Anterior cingulate cortex (tissue), 58 donors: Measurements from ENCODE around the gene ADCK2.
"Not testable (repeated sequence)": the region's sequence is repeated elsewhere in the genome, so short reads cannot be mapped to it uniquely, and the experiment has no call there.

Experiments
- DNase-seq, 58 donors: peaks; one replicate each; lab custom pipeline; 2025; lab: John Stamatoyannopoulos, UW

The ADCK2 gene

DNA sequence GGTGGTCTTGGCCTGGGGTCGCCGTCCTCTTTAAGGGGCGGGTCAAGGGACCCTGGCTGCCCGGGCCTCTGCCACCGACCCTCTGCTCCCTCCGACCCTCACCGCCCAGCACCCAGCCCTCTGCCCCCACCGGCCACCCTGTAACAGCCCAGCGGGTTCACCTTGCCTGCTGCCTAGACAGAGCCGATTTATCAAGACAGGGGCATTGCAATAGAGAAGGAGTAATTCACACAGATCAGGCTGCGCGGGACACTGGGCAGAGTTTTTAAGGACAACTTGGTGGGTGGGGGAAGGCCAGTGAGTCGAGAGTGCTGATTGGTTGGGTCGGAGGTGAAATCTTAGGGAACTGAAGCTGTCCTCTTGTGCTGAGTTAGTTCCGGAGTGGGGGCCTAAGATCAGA, 779 bp upstream of the ADCK2 start:
- no peak for DNase-seq

DNA sequence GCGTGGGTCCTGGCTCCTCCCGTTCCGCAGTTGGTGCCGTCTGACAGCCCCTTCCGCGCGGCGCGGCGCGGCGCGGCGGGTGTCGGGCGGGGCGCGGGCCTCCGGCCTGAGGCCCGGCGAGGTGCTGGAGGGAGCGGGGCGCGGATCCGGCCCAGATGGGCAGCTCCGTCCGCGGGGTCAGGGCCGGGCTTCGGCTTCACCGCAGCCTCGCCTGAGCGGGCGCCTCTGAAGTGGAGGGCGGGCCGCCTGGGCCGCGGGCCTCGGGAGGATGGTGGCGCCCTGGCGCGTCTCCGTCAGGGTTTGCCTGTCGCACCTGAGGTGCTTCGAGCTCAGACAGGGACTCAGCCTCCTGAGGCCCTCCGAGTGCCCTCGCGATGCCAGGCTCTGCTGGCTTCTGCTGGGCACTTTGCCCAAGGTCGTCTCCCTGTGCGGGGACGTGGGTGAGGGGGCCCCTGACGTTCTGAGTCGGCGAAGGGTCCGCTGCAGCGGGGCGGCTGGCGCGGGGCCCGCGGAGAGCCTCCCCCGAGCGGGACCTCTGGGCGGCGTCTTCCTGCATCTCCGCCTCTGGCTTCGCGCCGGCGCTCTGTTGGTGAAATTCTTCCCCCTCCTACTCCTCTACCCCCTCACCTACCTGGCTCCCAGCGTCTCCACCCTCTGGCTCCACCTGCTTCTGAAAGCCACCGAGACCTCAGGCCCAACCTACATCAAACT, 473 bp downstream of the ADCK2 start:
- peak in 24 of 58 donors; percentile 7 to 75 (median 56) for DNase-seq

DNA sequence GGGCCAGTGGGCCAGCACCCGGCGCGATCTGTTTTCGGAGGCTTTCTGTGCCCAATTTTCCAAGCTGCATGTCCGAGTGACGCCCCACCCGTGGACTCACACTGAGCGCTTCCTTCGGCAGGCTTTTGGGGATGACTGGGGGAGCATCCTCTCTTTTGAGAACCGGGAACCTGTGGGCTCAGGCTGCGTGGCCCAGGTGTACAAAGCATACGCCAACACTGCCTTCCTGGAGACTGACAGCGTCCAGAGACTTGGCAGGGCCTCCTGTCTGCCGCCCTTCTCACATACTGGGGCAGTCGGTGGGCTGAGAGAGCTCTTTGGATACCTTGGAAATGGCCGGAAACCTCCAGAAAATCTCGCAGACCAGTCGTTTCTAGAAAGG, 1.0 kb downstream of the ADCK2 start:
- DNase-seq = peak in 11 of 58 donors; percentile 8 to 63 (median 34)

DNA sequence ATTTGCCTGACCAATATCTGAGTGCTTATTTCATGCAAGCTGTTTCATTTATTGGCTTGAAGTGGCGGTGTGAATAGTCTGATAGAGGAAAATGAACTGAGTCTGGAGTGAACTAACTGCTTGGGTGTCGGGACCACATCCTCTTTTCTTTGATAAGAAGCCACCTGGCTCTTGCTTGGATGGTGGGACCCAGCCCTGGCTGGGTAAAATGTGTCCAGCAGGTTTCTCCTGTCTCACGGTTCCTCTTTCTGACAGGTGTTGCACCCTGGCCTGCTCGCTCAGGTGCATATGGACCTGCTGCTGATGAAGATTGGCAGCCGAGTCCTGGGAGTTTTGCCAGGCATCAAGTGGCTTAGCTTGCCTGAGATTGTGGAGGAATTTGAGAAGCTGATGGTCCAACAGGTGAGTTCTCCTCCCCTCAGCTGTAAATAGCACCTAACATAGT, 1.6 kb downstream of the ADCK2 start:
- DNase-seq = peak in 2 of 58 donors; percentile 5 to 16

DNA sequence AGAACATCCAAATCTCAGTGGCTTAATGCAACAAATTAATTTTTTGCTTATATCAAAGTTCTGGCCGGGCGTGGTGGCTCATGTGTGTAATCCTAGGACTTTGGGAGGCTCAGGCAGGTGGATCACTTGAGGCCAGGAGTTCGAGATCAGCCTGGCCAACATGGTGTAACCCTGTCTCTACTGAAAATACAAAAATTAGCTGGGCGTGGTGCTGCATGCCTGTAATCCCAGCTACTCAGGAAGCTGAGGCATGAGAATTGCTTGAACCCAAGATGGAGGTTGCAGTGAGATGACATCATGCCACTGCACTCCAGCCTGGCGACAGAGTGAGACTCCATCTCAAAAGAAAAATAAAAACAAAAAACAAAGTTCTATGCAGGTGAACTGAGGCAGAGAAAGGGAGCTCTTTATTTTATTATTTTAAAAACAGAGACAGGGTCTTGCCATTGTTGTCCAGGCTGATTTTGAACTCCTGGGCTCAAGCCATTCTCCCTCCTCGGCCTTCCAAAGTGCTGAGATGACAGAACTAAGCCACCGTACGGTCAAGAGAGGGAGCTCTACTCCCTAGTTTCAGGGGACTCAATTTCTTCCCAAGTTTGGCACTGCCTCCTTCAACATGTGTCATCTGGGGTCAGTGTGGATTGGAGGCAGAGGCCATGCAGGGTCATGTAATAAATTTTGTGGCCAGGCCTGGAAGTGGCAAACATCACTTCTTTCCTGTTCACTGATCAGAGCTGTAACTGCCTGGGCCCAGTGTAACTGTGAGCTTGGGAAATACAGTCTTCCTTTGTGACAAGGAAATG, 2.4 kb downstream of the ADCK2 start:
- DNase-seq = peak in 34 of 58 donors; percentile 9 to 73 (median 27)

DNA sequence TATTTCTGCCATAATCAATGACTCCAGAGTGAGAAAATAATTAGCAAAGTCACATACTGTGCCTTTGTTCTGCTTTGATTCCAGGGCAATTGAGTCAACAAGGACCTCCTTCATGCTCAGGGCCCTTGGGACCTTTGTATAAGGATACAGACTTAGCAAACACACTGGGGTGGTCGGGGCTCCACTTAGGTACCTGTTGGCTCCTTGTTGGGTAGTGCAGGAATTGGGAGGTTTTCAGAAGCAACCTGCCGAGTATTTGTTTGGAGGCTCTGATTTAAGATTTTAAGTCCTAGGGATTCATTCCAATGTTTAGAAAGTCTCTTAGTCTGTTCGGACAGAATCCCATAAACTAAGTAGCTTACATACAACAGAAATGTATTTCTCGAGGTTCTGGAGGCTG, 3.0 kb downstream of the ADCK2 start:
- no peak for DNase-seq

DNA sequence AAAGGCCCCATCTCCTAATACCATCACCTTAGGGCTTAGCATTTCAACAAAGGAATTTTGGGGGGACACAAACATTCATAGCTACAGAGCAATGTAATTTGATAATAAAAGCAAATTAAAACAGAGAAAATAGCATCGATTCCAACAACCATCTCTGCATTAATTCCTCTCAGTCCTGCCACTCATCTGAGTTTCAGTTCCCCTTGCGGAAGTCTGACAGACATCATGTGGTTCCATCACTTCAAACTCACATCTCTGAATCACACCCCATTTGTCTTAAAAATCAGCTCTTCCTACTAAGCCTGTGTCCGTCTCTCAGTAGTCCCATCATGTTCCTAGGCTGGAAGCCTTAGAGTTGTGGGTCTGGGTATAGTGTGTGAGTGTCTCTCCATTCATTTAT, 3.6 kb downstream of the ADCK2 start:
- peak in 1 of 58 donors; percentile 17 for DNase-seq

DNA sequence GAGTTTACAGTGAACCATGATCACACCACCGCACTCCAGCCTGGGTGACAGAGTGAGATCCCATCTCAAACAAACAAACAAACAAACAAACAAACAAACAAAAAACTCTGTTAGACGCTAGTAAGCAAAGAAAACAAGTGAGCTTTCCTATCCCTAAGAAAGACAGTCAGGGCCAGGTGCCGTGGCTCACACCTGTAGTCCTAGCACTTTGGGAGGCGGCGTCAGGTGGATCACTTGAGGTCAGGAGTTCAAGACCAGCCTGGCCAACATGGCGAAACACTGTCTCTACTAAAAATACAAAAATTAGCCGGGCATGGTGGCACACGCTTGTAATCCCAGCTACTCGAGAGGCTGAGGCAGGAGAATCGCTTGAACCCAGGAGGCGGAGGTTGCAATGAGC, 4.2 kb downstream of the ADCK2 start:
- DNase-seq = not testable (repeated sequence)

DNA sequence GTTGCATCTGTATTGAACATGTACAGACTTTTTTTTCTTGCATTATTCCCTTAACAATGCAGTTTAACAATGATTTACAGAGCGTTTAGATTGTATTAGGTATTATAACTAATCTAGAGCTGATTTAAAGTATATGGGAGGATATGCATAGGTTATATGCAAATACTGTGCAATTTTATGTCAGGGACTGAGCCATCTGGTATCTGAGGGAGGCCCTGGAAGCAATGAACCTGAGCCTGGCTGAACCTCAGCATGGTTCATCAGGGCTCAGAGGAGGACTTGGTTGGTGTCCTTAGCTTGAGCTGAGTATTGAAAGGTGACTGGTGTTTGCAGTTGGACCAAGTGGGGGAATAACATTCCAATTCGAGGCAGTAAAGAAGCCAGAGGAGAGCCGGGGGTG, 4.8 kb downstream of the ADCK2 start:
- no peak for DNase-seq

DNA sequence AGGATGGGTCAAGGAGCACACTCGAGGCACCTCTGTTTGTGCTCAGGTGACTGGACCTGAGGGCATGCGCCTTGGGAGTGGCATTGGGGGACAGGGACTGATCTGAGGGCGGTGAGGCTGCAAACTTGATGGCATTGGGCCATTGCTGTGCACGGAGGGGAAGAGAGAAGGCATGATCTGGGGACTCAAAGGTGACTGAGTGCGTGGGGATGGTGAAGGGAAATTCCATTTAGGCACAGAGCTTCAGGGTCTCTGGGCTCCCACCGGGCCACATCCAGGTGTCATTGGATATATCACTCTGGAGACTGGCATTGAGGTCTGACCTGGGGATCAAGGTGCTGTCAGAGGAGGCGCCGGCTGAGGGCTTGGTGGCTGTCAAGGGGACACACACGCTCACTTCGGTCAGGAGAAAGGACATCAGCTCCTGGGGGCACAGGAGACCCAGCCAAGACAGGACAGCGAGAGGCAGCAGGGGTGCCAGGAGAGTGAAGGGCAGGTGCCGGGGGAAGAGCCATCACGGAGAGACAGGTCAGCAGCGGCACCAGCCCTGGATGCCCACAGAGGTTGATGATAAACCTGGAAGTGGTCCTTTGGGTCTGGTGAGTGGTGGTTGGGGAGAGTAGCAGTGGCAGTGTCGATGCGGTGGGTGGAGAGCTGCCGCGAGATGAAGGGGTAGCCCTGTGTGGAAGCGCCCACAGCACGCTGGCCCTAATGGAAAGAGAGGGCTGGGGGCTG, 5.5 kb downstream of the ADCK2 start:
- DNase-seq = no peak

DNA sequence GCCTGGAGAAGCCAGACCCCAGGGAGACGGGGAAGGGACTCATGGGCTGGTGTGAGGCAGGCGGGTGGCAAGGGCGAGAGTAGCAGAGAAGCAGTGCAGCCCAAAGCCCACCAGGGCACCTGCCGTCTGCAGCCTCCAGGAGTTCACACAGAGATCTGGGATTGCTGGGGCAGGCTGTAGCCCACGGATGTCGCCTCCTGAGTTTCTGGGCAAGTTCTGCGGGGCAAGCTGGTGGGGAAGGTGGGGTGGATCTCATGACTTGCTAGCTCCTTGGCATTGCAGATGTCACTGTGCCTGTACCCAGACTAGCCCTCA, 6.0 kb downstream of the ADCK2 start:
- DNase-seq = no peak

DNA sequence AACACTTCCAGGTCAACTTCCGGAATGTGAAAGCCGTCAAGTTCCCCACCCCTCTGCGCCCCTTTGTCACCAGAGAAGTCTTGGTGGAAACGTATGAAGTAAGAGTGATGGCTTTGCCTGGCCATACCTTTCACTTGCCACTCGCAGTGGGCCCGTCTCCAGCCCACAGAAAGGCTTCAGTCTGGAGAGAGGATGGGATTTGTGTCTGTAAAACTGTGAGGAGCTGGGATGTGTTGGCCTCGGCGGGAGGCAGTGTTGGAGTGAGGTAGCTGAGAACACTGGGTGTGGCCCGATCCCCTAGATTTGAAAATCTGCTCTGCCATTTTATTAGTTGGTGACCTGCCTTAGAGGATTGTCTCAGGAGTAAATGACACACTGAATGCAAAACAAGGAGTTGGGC, 6.4 kb downstream of the ADCK2 start:
- no peak for DNase-seq

DNA sequence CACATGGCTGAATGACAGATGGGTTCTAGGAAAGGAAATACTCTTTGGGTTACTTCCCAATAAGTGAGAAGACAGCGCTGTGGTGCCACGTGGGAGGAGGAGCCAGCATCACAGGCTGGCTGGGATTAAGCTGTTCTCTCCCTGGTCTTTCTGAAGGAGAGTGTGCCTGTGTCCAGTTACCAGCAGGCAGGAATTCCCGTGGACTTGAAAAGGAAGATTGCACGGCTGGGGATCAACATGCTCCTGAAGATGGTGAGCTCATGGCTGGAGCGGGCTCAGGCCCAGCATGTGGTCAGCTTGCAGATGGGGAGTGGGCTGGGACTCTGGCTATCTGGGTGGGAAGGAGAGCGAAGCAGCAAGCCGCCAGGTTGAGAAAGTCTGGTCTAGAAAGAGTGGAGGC, 8.1 kb downstream of the ADCK2 start:
- no peak for DNase-seq

DNA sequence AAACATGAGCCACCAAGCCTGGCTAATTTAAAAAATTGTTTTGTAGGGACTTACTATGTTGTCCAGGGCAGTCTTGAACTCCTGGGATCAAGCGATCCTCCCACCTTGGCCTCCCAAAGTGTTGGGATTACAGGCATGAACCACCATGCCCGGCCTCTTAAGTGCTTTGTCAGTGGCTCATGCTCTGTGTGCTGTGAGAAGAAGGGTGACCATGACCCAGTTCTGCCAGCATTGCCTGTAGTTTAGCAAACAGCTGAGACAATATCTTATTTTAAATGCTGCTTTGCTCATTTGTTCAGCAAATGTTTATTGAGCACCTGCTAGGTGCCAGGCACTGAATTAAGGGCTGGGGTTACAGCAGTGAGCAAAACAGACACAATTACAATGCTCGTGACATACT, 9.0 kb downstream of the ADCK2 start:
- no peak for DNase-seq

DNA sequence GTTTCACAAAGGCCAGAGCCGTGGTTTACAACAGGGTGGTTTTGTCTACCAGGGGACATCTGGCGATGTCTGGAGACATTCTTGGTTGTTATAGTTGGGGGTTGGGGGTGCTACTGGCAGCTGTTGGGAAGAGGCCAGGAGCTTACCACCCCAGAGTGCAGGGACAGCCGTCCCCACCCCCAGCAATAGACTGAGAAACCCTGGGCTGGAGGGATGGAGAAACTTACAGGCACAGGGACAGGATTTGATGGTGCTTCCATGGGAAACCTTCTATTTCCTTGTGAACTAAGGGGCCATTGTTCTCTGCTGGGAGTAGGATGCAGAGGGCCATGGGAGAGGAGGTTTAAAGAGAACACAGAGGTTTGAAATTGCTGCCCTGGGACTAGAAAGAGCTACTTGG, 10.9 kb downstream of the ADCK2 start:
- DNase-seq = peak in 10 of 58 donors; percentile 10 to 72 (median 35)

DNA sequence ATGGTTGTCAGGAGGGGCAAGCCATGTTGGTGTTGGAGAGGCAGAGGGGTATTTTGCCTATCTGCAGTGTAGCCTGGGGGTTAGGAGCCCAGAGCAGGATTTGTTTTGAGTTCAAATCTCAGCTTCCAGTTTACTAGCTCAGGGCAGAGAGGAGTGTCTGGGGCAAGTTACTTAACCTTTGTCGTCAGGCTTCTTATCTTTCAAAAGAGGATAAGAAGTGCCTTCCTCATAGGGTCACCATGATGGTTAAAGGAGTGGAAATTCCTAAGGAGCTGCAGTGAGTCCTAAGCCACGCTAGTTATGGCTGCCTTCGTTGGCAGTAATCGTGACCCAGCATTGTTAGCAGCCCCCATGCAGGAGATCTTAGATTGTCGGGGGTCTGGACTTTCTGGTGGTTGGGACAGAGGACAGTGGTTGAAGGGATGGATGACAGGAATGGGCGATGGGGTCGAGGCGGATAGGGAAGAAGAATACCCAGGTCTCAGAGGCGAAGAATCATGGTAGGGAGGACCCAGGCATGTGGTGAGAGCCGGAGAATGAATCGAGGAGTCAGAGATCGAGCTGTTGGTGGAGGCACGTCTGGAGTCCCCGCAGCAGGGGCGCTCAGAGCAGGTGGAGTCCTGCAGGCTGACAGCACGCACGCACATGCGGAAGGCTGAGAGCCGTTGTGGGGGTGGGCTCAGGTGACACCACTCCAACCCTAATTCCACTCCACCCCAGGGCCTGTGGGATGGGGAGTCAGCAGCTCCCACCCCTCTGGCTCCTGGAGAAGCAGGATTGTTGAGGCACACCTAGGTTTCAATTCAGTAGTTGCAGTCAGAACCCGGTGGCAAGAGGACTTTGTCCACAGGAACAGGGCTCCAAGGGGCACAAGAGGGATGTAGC, 11.6 kb downstream of the ADCK2 start:
- no peak for DNase-seq

DNA sequence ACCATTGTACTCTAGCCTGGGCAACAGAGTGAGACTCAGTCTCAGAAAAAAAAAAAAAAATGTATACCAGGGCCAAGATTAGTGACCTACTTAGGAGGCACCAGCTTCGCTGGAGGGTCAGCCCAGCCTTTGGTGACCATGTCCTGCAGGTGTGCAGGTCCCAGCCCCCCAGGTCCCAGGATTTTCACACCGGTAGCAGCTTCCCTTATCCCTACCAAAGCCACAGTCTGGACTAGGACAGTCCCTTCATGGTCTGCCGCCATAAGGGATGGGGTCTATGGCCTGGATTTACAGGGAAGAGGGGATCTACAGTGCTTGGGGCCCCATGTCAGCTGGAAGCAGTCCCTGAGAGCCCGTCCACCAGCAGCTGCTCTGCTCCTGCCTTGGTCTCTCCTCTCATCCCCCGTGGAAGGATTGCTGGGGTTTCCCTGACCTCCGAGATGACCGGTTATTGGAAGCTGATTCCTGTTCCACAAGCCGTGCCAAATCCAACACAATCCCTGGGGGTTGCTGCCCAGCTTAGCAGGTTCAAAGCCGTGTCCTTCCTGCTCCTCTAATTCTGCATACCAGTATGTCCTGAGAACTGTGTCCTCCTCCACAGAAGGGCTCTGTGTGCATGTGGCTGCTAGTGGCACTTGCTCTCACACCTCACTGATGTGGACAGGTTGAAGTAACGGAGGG, 12.8 kb downstream of the ADCK2 start:
- DNase-seq = no peak

DNA sequence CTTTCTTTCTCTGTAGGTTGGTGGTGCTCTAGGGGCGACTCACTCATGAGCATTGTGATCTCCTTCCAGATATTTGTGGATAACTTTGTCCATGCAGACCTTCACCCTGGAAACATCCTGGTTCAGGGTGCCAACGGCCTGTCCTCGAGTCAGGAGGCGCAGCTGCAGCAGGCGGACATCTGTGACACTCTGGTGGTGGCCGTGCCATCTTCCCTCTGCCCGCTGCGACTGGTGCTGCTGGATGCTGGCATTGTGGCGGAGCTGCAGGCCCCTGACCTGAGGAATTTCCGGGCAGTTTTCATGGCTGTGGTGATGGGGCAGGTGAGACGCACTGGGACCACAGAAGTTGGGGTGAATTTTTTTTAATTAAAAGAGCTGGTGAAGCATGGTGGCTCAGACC, 14.2 kb downstream of the ADCK2 start:
- DNase-seq = no peak

DNA sequence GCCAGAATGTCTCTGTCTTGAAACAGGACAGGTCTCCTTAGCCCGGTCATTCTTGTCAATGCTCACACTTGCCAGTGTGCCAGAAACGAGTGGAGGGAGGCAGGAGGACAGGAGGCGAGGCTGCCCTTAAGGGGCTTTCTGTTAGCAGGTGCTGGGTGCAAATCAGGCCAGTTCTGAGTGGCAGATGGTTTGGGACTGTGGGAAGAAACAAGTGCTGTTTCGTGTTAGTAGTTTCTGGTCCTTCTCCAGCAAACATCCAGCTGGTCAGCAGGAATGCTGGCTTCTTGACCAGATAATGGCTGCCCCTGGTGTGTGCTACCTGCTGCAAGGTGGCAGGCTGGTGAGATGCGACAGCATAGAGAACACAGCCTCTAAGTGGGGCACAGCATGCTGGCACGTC, 15.6 kb downstream of the ADCK2 start:
- no peak for DNase-seq
